Astrocyte (in vitro differentiated cells and primary cell): ENCODE data around the gene SPRED1.

Source experiments
- EZH2 ChIP-seq: IDR thresholded peaks from 2 replicates; pipeline ENCODE4 v1.6.1; 2012; ENCODE audit warnings: mild to moderate bottlenecking, low read length, inconsistent platforms; ENCODE audit not compliant: insufficient read depth
- TF ChIP-seq, protein P1 (sequence below): IDR thresholded peaks from 2 replicates; pipeline ENCODE4 v1.5.1; 2011; ENCODE audit warnings: low read depth, mild to moderate bottlenecking, inconsistent platforms, low read length, moderate library complexity; ENCODE audit not compliant: insufficient read depth

DNA sequence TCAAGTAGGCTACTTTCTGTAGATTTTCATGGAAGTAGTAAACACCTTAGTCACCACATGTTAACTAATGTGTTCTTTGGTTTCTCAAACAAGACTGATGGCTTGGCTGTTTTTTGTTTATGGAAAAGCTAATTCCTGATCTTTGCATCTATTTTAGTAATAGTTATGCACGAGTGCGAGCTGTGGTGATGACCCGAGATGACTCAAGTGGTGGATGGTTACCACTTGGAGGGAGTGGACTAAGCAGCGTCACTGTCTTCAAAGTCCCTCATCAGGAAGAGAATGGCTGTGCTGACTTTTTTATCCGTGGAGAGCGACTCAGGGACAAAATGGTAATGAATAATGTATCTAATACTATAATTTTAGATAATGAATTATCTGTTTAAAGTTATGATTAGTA lies 46.6 kb downstream of the SPRED1 start:
- TF ChIP-seq, protein P1, sequence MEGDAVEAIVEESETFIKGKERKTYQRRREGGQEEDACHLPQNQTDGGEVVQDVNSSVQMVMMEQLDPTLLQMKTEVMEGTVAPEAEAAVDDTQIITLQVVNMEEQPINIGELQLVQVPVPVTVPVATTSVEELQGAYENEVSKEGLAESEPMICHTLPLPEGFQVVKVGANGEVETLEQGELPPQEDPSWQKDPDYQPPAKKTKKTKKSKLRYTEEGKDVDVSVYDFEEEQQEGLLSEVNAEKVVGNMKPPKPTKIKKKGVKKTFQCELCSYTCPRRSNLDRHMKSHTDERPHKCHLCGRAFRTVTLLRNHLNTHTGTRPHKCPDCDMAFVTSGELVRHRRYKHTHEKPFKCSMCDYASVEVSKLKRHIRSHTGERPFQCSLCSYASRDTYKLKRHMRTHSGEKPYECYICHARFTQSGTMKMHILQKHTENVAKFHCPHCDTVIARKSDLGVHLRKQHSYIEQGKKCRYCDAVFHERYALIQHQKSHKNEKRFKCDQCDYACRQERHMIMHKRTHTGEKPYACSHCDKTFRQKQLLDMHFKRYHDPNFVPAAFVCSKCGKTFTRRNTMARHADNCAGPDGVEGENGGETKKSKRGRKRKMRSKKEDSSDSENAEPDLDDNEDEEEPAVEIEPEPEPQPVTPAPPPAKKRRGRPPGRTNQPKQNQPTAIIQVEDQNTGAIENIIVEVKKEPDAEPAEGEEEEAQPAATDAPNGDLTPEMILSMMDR, result no peak
- TF ChIP-seq EZH2, result no peak
